ENCODE measurements around the gene NOX4.
"Not testable (repeated sequence)": the region's sequence is repeated elsewhere in the genome, so short reads cannot be mapped to it uniquely, and the experiment has no call there.

The NOX4 gene

DNA sequence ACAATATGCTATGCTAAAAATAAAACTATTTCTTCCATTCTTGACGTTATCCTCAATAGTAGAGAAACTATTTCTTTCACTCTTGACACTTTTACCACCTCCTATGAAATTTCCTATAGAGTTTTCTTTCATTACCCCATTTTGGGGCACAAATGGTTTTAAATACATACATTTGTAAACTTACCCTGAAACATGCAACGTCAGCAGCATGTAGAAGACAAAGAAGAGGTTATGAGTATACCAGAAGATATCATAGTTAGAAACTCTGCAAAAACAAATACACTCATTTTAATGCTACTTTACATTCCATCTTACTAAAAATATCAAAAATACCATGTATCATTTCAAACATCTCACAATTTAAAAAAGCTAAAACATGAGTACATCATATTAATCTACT, 69.5 kb downstream of the NOX4 start:
- TF ChIP-seq YY1 (IDR thresholded peaks at IDR 0.05; ENCODE audit: insufficient read depth, insufficient read length) (no peak), SUZ12 (IDR thresholded peaks at IDR 0.05; ENCODE audit: extremely low read depth, insufficient read depth, insufficient read length) (no peak), ZNF274 (IDR thresholded peaks at IDR 0.05; ENCODE audit: low read depth, low read length) (no peak)
- peaks cover 5% of the 10 kb centered on the region for H3K36me3 ChIP-seq (ENCODE audit: insufficient read depth, insufficient read length, low read length)
- DNase-seq (ENCODE audit: low read depth, low spot score), result no peak

DNA sequence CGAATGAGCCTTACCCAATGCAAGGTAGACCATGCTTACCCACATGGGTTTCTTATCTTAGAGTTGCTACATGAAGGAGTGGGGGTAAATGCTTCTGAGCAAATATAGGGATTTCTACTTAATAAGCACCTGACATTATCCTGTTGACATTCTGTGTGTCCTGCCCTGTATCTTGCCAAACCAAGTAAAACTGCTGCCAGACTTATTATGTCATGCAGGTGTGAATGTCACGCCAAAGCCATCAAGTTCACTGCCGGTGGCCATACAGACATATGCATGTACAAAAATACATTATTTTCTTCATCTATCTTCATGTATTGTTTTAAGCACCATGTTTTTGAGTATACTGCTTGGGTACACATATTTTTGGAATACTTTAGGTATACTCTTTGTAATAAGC, 70.2 kb downstream of the NOX4 start:
- DNase-seq (ENCODE audit: low read depth, low spot score), result no peak
- H3K27me3 ChIP-seq (ENCODE audit: insufficient read depth, insufficient read length), result no peaks in the 10 kb centered on the region
- no peaks in the 10 kb centered on the region for H3K4me1 ChIP-seq (ENCODE audit: insufficient read depth, insufficient read length)
- H3K4me3 ChIP-seq (ENCODE audit: insufficient read length, low read depth), result no peak overlapping the region
- TF ChIP-seq SUZ12 (IDR thresholded peaks at IDR 0.05; ENCODE audit: extremely low read depth, insufficient read depth, insufficient read length) (no peak), YY1 (IDR thresholded peaks at IDR 0.05; ENCODE audit: insufficient read depth, insufficient read length) (no peak), ZNF274 (IDR thresholded peaks at IDR 0.05; ENCODE audit: low read depth, low read length) (no peak)
- H3K36me3 ChIP-seq (ENCODE audit: insufficient read depth, insufficient read length, low read length), result peaks cover 5% of the 10 kb centered on the region
- H3K9me3 ChIP-seq (ENCODE audit: insufficient read depth, low read length), result no peaks in the 10 kb centered on the region
- H3K9ac ChIP-seq (ENCODE audit: insufficient read length, low read depth), result no peak overlapping the region

More for the DNA sequence above, 69.5 kb downstream of the NOX4 start:
- no peaks in the 10 kb centered on the region for H3K27me3 ChIP-seq (ENCODE audit: insufficient read depth, insufficient read length)
- peaks cover 3% of the 10 kb centered on the region; the same call in 1 of the 2 replicates for H3K9me3 ChIP-seq (ENCODE audit: insufficient read depth, low read length)
- no peak overlapping the region for H3K4me3 ChIP-seq (ENCODE audit: insufficient read length, low read depth)
- no peaks in the 10 kb centered on the region for H3K4me1 ChIP-seq (ENCODE audit: insufficient read depth, insufficient read length)
- H3K9ac ChIP-seq (ENCODE audit: insufficient read length, low read depth), result no peak overlapping the region

DNA sequence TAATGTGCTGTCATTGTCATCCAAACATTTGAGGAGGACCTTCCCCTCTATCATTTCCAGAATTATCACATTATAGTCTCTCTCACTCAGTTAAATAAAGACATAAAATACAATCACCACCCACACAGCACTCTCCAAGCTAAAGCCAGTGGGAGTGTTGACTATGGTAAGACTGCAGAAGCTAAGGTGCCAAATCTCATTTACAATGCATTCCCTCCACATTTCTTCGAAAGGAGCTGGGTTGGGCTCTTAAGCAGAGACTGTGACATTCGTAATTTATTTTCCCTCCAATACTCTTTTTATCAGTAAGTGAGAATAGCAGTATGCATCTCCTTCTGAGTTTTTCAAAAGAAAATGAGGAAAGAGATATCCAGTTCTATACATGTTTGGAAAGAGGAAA, 74.2 kb downstream of the NOX4 start:
- Histone ChIP-seq H3K27me3 (ENCODE audit: insufficient read depth, insufficient read length) (no peaks in the 10 kb centered on the region), H3K36me3 (ENCODE audit: insufficient read depth, insufficient read length, low read length) (peaks cover 5% of the 10 kb centered on the region), H3K4me3 (ENCODE audit: insufficient read length, low read depth) (no peak overlapping the region), H3K4me1 (ENCODE audit: insufficient read depth, insufficient read length) (no peaks in the 10 kb centered on the region), H3K9ac (ENCODE audit: insufficient read length, low read depth) (no peak overlapping the region), H3K9me3 (ENCODE audit: insufficient read depth, low read length) (no peaks in the 10 kb centered on the region)
- no peak for DNase-seq (ENCODE audit: low read depth, low spot score)
- TF ChIP-seq SUZ12 (IDR thresholded peaks at IDR 0.05; ENCODE audit: extremely low read depth, insufficient read depth, insufficient read length), result no peak
- no peak for TF ChIP-seq YY1 (IDR thresholded peaks at IDR 0.05; ENCODE audit: insufficient read depth, insufficient read length)
- no peak for TF ChIP-seq ZNF274 (IDR thresholded peaks at IDR 0.05; ENCODE audit: low read depth, low read length)

DNA sequence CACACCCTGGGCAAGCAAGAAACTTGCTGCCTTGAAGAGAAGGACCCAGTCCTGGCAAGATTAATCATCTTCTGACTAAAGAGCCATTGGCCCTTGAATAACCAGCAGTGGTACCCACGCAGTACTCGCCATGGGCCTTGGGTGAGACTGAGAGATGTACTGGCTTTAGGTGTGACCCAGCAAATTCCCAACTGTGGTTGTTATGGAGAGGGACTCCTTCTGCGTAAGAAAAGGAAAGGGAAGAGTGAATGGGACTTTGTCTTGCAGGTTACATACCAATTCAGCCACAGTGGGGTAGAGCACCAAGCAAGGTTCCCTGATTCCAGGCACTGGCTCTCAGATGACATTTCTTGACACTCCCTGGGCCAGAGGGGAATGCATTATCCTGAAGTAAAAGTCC, 80.1 kb downstream of the NOX4 start:
- not testable (repeated sequence) for H3K36me3 ChIP-seq (ENCODE audit: insufficient read depth, insufficient read length, low read length); H3K4me3 ChIP-seq (ENCODE audit: insufficient read length, low read depth); H3K27me3 ChIP-seq (ENCODE audit: insufficient read depth, insufficient read length); H3K9ac ChIP-seq (ENCODE audit: insufficient read length, low read depth); DNase-seq (ENCODE audit: low read depth, low spot score); H3K4me1 ChIP-seq (ENCODE audit: insufficient read depth, insufficient read length); H3K9me3 ChIP-seq (ENCODE audit: insufficient read depth, low read length)

DNA sequence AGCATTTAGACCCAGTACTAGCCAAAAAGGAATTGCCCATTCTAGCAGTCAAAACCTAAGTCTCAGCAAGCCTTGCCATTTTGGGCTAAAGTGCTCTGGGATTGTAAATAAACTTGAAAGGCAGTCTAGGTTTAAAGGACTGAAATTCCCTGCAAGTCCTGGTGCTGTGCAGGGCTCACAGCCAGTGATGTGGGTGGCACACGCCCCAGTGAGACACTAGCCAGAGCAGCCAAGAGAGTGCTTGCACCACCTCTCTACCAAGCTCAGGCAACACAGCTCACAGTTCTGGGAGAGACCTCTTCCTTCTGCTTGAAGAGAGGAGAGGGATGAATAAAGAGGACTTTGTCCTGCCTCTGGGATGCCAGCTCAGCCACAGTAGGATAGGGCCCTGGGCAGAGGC, 80.5 kb downstream of the NOX4 start:
- H3K36me3 ChIP-seq (ENCODE audit: insufficient read depth, insufficient read length, low read length); H3K9ac ChIP-seq (ENCODE audit: insufficient read length, low read depth); H3K4me1 ChIP-seq (ENCODE audit: insufficient read depth, insufficient read length); DNase-seq (ENCODE audit: low read depth, low spot score); H3K9me3 ChIP-seq (ENCODE audit: insufficient read depth, low read length); H3K4me3 ChIP-seq (ENCODE audit: insufficient read length, low read depth); H3K27me3 ChIP-seq (ENCODE audit: insufficient read depth, insufficient read length): not testable (repeated sequence)

DNA sequence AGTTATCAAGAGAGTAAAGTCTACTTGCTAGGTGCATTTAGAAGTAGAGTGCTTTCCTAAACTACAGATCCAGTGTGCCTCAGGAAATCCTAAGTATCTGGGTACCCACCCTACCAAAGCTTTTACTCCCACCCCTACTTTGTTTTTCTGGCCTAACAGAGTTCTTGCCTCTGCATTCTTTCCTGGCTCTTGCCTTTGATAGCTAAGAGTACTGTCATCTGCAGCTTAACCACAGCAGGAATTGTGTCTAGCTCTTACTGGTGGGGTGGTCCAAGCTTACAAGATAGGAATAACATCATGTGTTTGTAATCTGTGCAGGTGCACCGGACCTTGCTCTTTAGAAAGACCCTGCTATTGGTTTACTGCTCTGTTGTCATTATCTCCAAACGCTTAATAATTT, 82.7 kb downstream of the NOX4 start:
- H3K4me3 ChIP-seq (ENCODE audit: insufficient read length, low read depth); H3K27me3 ChIP-seq (ENCODE audit: insufficient read depth, insufficient read length); H3K4me1 ChIP-seq (ENCODE audit: insufficient read depth, insufficient read length); H3K9ac ChIP-seq (ENCODE audit: insufficient read length, low read depth); DNase-seq (ENCODE audit: low read depth, low spot score); H3K36me3 ChIP-seq (ENCODE audit: insufficient read depth, insufficient read length, low read length); H3K9me3 ChIP-seq (ENCODE audit: insufficient read depth, low read length): not testable (repeated sequence)

DNA sequence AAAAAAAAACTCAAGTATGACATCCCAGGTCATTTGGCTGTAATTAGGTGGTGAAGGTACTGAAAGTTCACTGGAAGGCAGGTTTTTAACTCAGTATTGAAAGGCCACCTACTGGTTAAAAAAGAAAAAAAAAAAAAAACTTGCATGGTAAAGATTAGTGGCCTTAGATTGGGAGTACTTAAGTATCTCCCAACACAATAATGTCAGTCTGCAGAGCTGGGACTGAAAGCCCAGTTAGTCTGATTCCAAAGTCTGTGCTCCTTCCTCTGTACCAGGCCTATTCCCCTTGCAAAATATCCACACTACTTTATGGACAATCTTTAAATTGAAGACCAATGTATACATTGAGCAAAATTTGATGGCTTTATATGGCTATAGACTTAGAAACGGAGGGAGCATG, 85.5 kb downstream of the NOX4 start:
- no peak overlapping the region for H3K9ac ChIP-seq (ENCODE audit: insufficient read length, low read depth)
- TF ChIP-seq ZNF274 (IDR thresholded peaks at IDR 0.05; ENCODE audit: low read depth, low read length), result no peak
- no peak for TF ChIP-seq SUZ12 (IDR thresholded peaks at IDR 0.05; ENCODE audit: extremely low read depth, insufficient read depth, insufficient read length)
- no peak for TF ChIP-seq YY1 (IDR thresholded peaks at IDR 0.05; ENCODE audit: insufficient read depth, insufficient read length)
- no peak for DNase-seq (ENCODE audit: low read depth, low spot score)
- H3K9me3 ChIP-seq (ENCODE audit: insufficient read depth, low read length), result no peaks in the 10 kb centered on the region
- H3K4me3 ChIP-seq (ENCODE audit: insufficient read length, low read depth), result no peak overlapping the region
- H3K36me3 ChIP-seq (ENCODE audit: insufficient read depth, insufficient read length, low read length), result no peaks in the 10 kb centered on the region
- H3K4me1 ChIP-seq (ENCODE audit: insufficient read depth, insufficient read length), result no peaks in the 10 kb centered on the region
- H3K27me3 ChIP-seq (ENCODE audit: insufficient read depth, insufficient read length), result no peaks in the 10 kb centered on the region

DNA sequence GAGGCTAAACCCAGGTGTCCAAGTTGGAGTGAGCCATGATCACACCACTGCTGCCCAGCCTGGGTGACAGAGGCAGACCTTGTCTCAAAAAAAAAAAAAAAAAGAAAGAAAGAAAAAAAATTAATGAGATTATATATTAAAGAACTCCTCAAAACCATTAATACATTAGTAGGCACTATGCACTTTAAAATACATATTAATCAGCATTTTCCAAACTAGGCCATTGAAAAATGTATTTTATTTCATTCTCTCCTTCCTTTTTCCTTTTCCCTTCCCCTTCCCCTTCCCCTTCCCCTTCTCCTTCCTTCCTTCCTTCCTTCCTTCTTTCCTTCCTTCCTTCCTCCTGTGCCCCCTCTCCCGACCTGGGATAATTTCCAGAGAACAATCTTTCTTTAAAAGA, 99.5 kb downstream of the NOX4 start:
- H3K4me3 ChIP-seq (ENCODE audit: insufficient read length, low read depth); H3K27me3 ChIP-seq (ENCODE audit: insufficient read depth, insufficient read length); H3K9me3 ChIP-seq (ENCODE audit: insufficient read depth, low read length); H3K9ac ChIP-seq (ENCODE audit: insufficient read length, low read depth); H3K4me1 ChIP-seq (ENCODE audit: insufficient read depth, insufficient read length); DNase-seq (ENCODE audit: low read depth, low spot score); H3K36me3 ChIP-seq (ENCODE audit: insufficient read depth, insufficient read length, low read length): not testable (repeated sequence)

DNA sequence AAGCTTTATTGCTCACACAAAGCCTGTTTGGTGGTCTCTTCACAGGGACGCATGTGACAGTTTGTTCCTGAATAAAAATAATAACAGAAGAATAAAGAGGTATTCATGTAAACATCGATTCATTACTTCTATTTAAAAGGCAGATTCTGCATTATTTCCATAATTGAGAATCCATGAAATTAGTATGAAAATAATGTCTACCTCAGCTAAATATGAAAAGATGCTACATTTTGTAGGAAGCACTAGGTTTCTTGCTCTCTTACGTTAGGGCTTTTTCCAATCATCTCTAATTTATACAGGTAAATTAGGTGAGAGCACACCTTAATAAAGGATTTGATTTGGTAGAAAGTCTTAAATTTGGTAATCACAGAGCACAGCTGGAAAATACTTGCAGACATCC, 103.7 kb downstream of the NOX4 start:
- not testable (repeated sequence) for DNase-seq (ENCODE audit: low read depth, low spot score); H3K9ac ChIP-seq (ENCODE audit: insufficient read length, low read depth); H3K27me3 ChIP-seq (ENCODE audit: insufficient read depth, insufficient read length); H3K9me3 ChIP-seq (ENCODE audit: insufficient read depth, low read length); H3K4me1 ChIP-seq (ENCODE audit: insufficient read depth, insufficient read length); H3K4me3 ChIP-seq (ENCODE audit: insufficient read length, low read depth); H3K36me3 ChIP-seq (ENCODE audit: insufficient read depth, insufficient read length, low read length)

DNA sequence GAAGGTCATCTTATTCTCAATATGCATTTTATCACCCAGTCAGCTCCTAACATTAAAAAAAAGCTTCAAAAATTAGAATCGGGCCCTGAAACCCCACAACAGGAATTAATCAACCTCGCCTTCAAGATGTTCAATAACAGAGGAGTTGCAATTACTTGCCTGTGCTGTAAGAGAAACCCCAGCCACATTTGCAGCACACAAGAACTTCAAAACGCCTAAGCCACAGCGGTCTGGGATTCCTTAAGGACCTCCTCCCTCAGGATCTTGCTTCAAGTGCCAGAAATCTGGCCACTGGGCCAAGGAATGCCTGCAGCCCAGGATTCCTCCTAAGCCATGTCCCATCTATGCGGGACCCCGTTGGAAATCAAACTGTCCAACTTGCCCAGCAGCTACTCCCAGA, 108.2 kb downstream of the NOX4 start:
- DNase-seq (ENCODE audit: low read depth, low spot score); H3K9ac ChIP-seq (ENCODE audit: insufficient read length, low read depth); H3K9me3 ChIP-seq (ENCODE audit: insufficient read depth, low read length); H3K4me3 ChIP-seq (ENCODE audit: insufficient read length, low read depth); H3K27me3 ChIP-seq (ENCODE audit: insufficient read depth, insufficient read length); H3K36me3 ChIP-seq (ENCODE audit: insufficient read depth, insufficient read length, low read length); H3K4me1 ChIP-seq (ENCODE audit: insufficient read depth, insufficient read length): not testable (repeated sequence)

Measured in NT2/D1 (cell line).